ENCODE results near the gene FRMD5.

The FRMD5 gene

GRCh38 chr15:44208956-44209355 lies 13.9 kb upstream of the FRMD5 start:
- Histone ChIP-seq H3K27me3 (ENCODE audit: control insufficient read depth in 1 of 2, insufficient read depth in 2 of 2, low read length in 2 of 2) (no peaks in the 10 kb centered on the region), H3K36me3 (ENCODE audit: control insufficient read depth in 2 of 2, insufficient read depth in 2 of 2, low read length in 2 of 2) (no peaks in the 10 kb centered on the region), H3K9ac (ENCODE audit: low read length in 2 of 2) (no peak overlapping the region), H3K27ac (ENCODE audit: low read length) (no peak overlapping the region), H3K9me3 (ENCODE audit: control insufficient read depth in 2 of 2, low read length in 2 of 2) (no peaks in the 10 kb centered on the region), H3K4me3 (ENCODE audit: low read length in 2 of 2) (no peak overlapping the region), H3K4me1 (ENCODE audit: control insufficient read depth, insufficient read depth, low read length) (no peaks in the 10 kb centered on the region)

- Histone ChIP-seq H3K9ac (ENCODE audit: low read length in 2 of 2) (no peak overlapping the region), H3K27ac (ENCODE audit: low read length) (no peak overlapping the region), H3K27me3 (ENCODE audit: control insufficient read depth in 1 of 2, insufficient read depth in 2 of 2, low read length in 2 of 2) (no peaks in the 10 kb centered on the region), H3K4me1 (ENCODE audit: control insufficient read depth, insufficient read depth, low read length) (no peaks in the 10 kb centered on the region), H3K36me3 (ENCODE audit: control insufficient read depth in 2 of 2, insufficient read depth in 2 of 2, low read length in 2 of 2) (no peaks in the 10 kb centered on the region), H3K4me3 (ENCODE audit: low read length in 2 of 2) (no peak overlapping the region), H3K9me3 (ENCODE audit: control insufficient read depth in 2 of 2, low read length in 2 of 2) (no peaks in the 10 kb centered on the region)
Measured at GRCh38 chr15:44207643-44208042, 12.6 kb upstream of the FRMD5 start.

- Histone ChIP-seq H3K27me3 (ENCODE audit: control insufficient read depth in 1 of 2, insufficient read depth in 2 of 2, low read length in 2 of 2) (peaks cover 5 to 17% of the 10 kb centered on the region in 2 donors), H3K36me3 (ENCODE audit: control insufficient read depth in 2 of 2, insufficient read depth in 2 of 2, low read length in 2 of 2) (no peaks in the 10 kb centered on the region), H3K9ac (ENCODE audit: low read length in 2 of 2) (no peak overlapping the region), H3K4me1 (ENCODE audit: control insufficient read depth, insufficient read depth, low read length) (peaks cover 4% of the 10 kb centered on the region), H3K9me3 (ENCODE audit: control insufficient read depth in 2 of 2, low read length in 2 of 2) (no peaks in the 10 kb centered on the region), H3K4me3 (ENCODE audit: low read length in 2 of 2) (no peak overlapping the region), H3K27ac (ENCODE audit: low read length) (no peak overlapping the region)
Measured at GRCh38 chr15:44199393-44199792, 4.3 kb upstream of the FRMD5 start.

GRCh38 chr15:44194323-44195150 lies 534 bp downstream of the FRMD5 start:
- no peaks in the 10 kb centered on the region for H3K9me3 ChIP-seq (ENCODE audit: control insufficient read depth in 2 of 2, low read length in 2 of 2)
- H3K27me3 ChIP-seq (ENCODE audit: control insufficient read depth in 1 of 2, insufficient read depth in 2 of 2, low read length in 2 of 2) = peaks cover 15 to 28% of the 10 kb centered on the region in 2 donors
- no peaks in the 10 kb centered on the region for H3K36me3 ChIP-seq (ENCODE audit: control insufficient read depth in 2 of 2, insufficient read depth in 2 of 2, low read length in 2 of 2)
- peak overlapping the region; percentile 26 to 79 for H3K4me3 ChIP-seq (ENCODE audit: low read length in 2 of 2)
- H3K27ac ChIP-seq (ENCODE audit: low read length) = no peak overlapping the region
- H3K9ac ChIP-seq (ENCODE audit: low read length in 2 of 2) = no peak overlapping the region
- H3K4me1 ChIP-seq (ENCODE audit: control insufficient read depth, insufficient read depth, low read length) = peaks cover 14% of the 10 kb centered on the region

GRCh38 chr15:44193651-44194322 lies 1.3 kb downstream of the FRMD5 start:
- peak overlapping the region in 1 of 2 donors; percentile 21 for H3K9ac ChIP-seq (ENCODE audit: low read length in 2 of 2)
- no peaks in the 10 kb centered on the region for H3K36me3 ChIP-seq (ENCODE audit: control insufficient read depth in 2 of 2, insufficient read depth in 2 of 2, low read length in 2 of 2)
- H3K27ac ChIP-seq (ENCODE audit: low read length) = no peak overlapping the region
- H3K4me1 ChIP-seq (ENCODE audit: control insufficient read depth, insufficient read depth, low read length) = peaks cover 14% of the 10 kb centered on the region
- peak overlapping the region; percentile 26 to 79 for H3K4me3 ChIP-seq (ENCODE audit: low read length in 2 of 2)
- peaks cover 15 to 28% of the 10 kb centered on the region in 2 donors for H3K27me3 ChIP-seq (ENCODE audit: control insufficient read depth in 1 of 2, insufficient read depth in 2 of 2, low read length in 2 of 2)
- no peaks in the 10 kb centered on the region for H3K9me3 ChIP-seq (ENCODE audit: control insufficient read depth in 2 of 2, low read length in 2 of 2)

GRCh38 chr15:44188795-44189194 lies 6.3 kb downstream of the FRMD5 start:
- Histone ChIP-seq H3K36me3 (ENCODE audit: control insufficient read depth in 2 of 2, insufficient read depth in 2 of 2, low read length in 2 of 2) (no peaks in the 10 kb centered on the region), H3K9me3 (ENCODE audit: control insufficient read depth in 2 of 2, low read length in 2 of 2) (no peaks in the 10 kb centered on the region), H3K4me3 (ENCODE audit: low read length in 2 of 2) (no peak overlapping the region), H3K9ac (ENCODE audit: low read length in 2 of 2) (no peak overlapping the region), H3K27ac (ENCODE audit: low read length) (no peak overlapping the region), H3K4me1 (ENCODE audit: control insufficient read depth, insufficient read depth, low read length) (peaks cover 4% of the 10 kb centered on the region), H3K27me3 (ENCODE audit: control insufficient read depth in 1 of 2, insufficient read depth in 2 of 2, low read length in 2 of 2) (peaks cover 5% of the 10 kb centered on the region in 2 donors)

- Histone ChIP-seq H3K27me3 (ENCODE audit: control insufficient read depth in 1 of 2, insufficient read depth in 2 of 2, low read length in 2 of 2) (no peaks in the 10 kb centered on the region), H3K4me1 (ENCODE audit: control insufficient read depth, insufficient read depth, low read length) (no peaks in the 10 kb centered on the region), H3K4me3 (ENCODE audit: low read length in 2 of 2) (no peak overlapping the region), H3K9me3 (ENCODE audit: control insufficient read depth in 2 of 2, low read length in 2 of 2) (no peaks in the 10 kb centered on the region), H3K9ac (ENCODE audit: low read length in 2 of 2) (no peak overlapping the region), H3K36me3 (ENCODE audit: control insufficient read depth in 2 of 2, insufficient read depth in 2 of 2, low read length in 2 of 2) (no peaks in the 10 kb centered on the region), H3K27ac (ENCODE audit: low read length) (no peak overlapping the region)
Measured at GRCh38 chr15:44186705-44187104, 8.4 kb downstream of the FRMD5 start.

- H3K9me3 ChIP-seq (ENCODE audit: control insufficient read depth in 2 of 2, low read length in 2 of 2) = no peaks in the 10 kb centered on the region
- H3K4me1 ChIP-seq (ENCODE audit: control insufficient read depth, insufficient read depth, low read length) = no peaks in the 10 kb centered on the region
- H3K4me3 ChIP-seq (ENCODE audit: low read length in 2 of 2) = no peak overlapping the region
- H3K36me3 ChIP-seq (ENCODE audit: control insufficient read depth in 2 of 2, insufficient read depth in 2 of 2, low read length in 2 of 2) = no peaks in the 10 kb centered on the region
- H3K9ac ChIP-seq (ENCODE audit: low read length in 2 of 2) = no peak overlapping the region
- H3K27me3 ChIP-seq (ENCODE audit: control insufficient read depth in 1 of 2, insufficient read depth in 2 of 2, low read length in 2 of 2) = no peaks in the 10 kb centered on the region
- H3K27ac ChIP-seq (ENCODE audit: low read length) = no peak overlapping the region
Measured at GRCh38 chr15:44183363-44183762, 11.7 kb downstream of the FRMD5 start.

- Histone ChIP-seq H3K36me3 (ENCODE audit: control insufficient read depth in 2 of 2, insufficient read depth in 2 of 2, low read length in 2 of 2) (no peaks in the 10 kb centered on the region), H3K9ac (ENCODE audit: low read length in 2 of 2) (no peak overlapping the region), H3K27ac (ENCODE audit: low read length) (no peak overlapping the region), H3K27me3 (ENCODE audit: control insufficient read depth in 1 of 2, insufficient read depth in 2 of 2, low read length in 2 of 2) (no peaks in the 10 kb centered on the region), H3K4me3 (ENCODE audit: low read length in 2 of 2) (no peak overlapping the region), H3K9me3 (ENCODE audit: control insufficient read depth in 2 of 2, low read length in 2 of 2) (no peaks in the 10 kb centered on the region), H3K4me1 (ENCODE audit: control insufficient read depth, insufficient read depth, low read length) (no peaks in the 10 kb centered on the region)
Measured at GRCh38 chr15:44181410-44181809, 13.7 kb downstream of the FRMD5 start.

- Histone ChIP-seq H3K4me1 (ENCODE audit: control insufficient read depth, insufficient read depth, low read length) (no peaks in the 10 kb centered on the region), H3K36me3 (ENCODE audit: control insufficient read depth in 2 of 2, insufficient read depth in 2 of 2, low read length in 2 of 2) (no peaks in the 10 kb centered on the region), H3K9ac (ENCODE audit: low read length in 2 of 2) (no peak overlapping the region), H3K27ac (ENCODE audit: low read length) (no peak overlapping the region), H3K27me3 (ENCODE audit: control insufficient read depth in 1 of 2, insufficient read depth in 2 of 2, low read length in 2 of 2) (no peaks in the 10 kb centered on the region), H3K4me3 (ENCODE audit: low read length in 2 of 2) (no peak overlapping the region), H3K9me3 (ENCODE audit: control insufficient read depth in 2 of 2, low read length in 2 of 2) (no peaks in the 10 kb centered on the region)
Measured at GRCh38 chr15:44177139-44177538, 17.9 kb downstream of the FRMD5 start.

GRCh38 chr15:44173813-44174212 lies 21.3 kb downstream of the FRMD5 start:
- Histone ChIP-seq H3K36me3 (ENCODE audit: control insufficient read depth in 2 of 2, insufficient read depth in 2 of 2, low read length in 2 of 2) (no peaks in the 10 kb centered on the region), H3K27me3 (ENCODE audit: control insufficient read depth in 1 of 2, insufficient read depth in 2 of 2, low read length in 2 of 2) (no peaks in the 10 kb centered on the region), H3K9ac (ENCODE audit: low read length in 2 of 2) (no peak overlapping the region), H3K9me3 (ENCODE audit: control insufficient read depth in 2 of 2, low read length in 2 of 2) (no peaks in the 10 kb centered on the region), H3K4me1 (ENCODE audit: control insufficient read depth, insufficient read depth, low read length) (no peaks in the 10 kb centered on the region), H3K4me3 (ENCODE audit: low read length in 2 of 2) (no peak overlapping the region), H3K27ac (ENCODE audit: low read length) (no peak overlapping the region)

Data from stomach smooth muscle (tissue), 2 donors.